Fibroblast of skin of left quadriceps (primary cell): ENCODE results near the gene JAK3.
"Not testable (repeated sequence)": the region's sequence is repeated elsewhere in the genome, so short reads cannot be mapped to it uniquely, and the experiment has no call there.

Experiments used
- DNase-seq, 2 experiments: peaks; one replicate each; pipeline ENCODE4 v3.0.0-alpha.2; 2013; ENCODE audit warnings: low read depth in 2 of 2

Gene JAK3

DNA sequence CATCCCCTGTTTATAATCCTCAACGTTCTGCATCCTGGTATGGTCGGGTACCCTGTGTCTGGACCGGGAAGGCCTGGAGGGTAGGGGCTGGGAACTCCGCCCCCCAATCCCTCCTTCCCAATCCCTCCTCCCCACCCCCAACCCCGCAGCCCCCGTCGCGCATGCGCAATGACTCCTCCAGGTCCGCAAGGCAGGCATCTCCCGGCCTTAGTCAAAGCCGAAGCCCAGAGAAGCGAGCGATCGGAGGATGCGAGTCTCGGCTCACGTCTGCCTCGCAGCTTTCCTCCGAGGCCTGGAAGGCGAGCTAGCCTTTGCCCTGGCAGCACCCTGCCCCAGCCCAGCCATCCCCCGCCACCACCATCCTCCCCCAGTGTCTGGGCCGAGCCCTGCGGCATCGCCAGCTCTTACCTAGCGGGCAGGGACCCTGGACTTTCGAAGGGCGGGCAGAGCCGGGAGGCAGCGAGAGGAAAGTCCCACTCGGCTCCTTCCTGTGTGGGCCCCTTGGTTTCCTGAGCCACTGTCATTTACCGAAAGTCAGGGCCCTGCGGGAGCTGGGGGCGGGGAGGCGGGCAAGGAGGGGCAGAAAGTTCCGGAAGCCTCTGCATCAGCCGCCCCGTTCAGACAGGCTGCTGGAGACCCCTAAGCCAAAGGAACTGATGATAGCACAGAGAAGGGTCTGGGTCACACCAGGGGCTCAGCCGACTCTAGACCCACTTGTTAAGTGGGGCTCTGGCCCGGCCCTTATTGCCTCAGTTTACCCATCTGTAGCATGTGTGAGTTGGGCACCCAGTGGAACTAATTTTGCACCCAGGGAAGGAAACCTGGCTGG is at the start of gene JAK3:
Gene JAK3 (minus strand): TSS at position 445 of the 829 bp plus-strand sequence. CDS start 3,565 bp downstream, outside the sequence.
- peak; percentile 64 to 67 for DNase-seq

DNA sequence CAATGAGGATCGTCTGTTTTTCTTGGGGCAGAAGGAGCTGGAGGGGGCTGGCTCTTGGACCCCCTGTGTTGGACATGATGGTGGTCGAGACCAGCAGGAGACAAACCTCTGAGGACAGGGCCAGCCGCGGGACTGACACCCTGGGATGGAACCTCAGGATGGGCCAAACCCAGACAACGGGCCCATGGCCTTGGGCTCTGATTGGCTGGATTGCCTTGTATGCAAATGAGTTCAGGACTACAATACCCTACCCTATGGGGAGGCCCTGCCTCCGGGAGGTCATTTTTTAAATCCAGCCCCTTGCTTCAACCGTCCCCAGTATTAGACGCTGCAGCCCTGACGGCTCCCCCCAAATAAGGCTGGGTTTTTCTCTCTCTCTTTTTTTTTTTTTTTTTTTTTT is 46.0 kb upstream of the JAK3 start:
- DNase-seq: no peak

DNA sequence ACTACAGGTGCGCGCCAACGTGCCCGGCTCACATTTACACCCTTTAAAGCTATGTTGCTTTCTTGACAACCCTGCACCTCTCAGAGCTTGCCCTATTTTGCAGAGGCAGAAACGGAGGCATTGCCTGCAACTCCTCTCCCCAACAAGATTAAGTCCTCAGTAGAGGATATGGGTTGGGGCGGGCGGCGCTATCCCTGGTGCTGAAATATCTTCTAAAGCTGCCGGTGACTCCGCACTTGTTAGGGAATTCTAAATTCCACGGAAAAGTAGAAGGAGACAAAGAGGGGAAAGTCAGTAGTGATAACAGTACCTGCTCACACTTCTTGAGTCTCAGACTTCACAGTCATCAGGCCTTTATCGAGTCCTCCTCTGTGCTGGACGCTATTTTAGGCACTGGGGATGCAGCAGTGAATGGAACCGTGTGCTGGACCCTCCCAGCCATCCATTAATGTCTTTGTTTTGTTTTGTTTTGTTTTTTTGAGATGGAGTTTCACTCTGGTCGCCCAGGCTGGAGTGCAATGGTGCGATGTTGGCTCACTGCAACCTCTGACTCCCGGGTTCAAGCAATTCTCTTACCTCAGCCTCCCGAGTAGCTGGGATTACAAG is 41.9 kb upstream of the JAK3 start:
- DNase-seq: peak in 1 of 2 experiments; percentile 11

DNA sequence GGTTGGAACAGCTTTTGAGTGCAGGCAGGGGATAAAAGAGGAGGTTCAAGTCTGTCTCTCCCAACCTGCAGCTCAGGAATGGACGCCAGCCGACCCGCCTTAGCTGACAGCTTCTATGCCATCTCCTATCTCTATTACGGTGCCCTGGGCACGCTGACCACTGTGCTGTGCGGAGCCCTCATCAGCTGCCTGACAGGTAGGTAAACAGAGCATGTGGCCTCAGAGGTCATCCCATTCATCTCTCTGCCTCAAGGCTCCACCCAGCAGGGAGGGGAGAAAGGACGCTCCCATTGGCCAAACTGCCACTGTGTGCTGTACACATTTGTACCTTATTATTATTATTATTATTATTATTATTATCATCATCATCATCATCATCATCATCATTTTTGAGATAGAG is 40.5 kb upstream of the JAK3 start:
- no peak for DNase-seq

DNA sequence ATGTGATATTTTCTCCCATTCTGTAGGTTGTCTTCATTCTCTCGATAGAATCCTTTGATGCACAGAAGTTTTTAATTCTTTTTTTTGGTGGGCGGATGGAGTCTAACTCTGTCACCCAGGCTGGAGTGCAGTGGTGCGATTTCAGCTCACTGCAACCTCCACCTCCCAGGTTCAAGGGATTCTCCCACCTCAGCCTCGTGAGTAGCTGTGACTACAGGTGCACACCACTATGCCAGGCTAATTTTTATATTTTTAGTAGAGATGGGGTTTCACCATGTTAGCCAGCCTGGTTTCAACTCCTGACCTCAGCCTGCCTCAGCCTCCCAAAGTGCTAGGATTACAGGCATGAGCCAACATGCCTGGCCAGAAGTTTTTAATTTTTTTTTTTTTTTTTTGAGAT is 39.4 kb upstream of the JAK3 start:
- DNase-seq: not testable (repeated sequence)

DNA sequence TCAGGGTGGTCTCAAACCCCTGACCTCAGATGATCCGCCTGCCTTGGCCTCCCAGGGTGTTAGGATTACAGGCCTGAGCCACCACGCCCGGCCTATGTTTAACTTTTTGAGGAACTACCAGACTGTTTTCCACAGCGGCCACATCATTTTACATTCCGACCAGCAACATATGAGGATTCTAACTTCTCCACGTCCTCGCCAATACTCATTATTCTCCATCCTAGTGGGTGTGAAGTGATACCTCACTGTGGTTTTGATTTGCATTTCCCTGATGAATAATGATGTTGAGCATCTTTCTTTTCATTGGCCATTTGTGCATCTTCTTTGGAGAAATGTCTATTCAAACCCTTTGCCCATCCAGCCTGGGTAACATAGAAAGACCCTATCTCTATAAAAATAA is 38.7 kb upstream of the JAK3 start:
- DNase-seq: no peak

DNA sequence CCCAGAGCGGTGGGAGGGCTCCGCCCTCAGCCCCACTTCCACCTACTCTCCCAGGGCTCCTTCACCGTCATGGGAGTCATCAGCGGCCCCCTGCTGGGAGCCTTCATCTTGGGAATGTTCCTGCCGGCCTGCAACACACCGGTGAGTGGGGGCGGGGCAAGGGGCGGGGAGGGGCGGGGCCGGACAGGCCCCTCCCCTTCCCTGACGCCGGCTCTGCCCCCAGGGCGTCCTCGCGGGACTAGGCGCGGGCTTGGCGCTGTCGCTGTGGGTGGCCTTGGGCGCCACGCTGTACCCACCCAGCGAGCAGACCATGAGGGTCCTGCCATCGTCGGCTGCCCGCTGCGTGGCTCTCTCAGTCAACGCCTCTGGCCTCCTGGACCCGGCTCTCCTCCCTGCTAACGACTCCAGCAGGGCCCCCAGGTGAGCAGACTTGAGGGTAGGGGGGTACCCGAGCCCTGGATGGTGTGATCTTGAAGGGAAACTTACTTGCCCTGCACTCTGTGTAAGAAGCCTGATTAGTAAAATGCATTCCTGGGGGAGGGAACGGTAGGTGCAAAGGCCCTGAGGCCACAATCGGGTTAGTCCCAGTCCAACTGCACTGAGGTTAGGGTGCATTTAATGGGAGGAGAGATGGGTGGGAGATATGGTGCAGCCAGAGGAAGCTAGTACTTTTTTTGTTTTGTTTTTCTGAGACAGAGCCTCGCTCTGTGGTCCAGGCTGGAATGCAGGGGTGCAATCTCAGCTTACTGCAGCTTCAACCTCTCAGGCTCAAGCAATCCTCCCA is 36.0 kb upstream of the JAK3 start:
- no peak for DNase-seq

DNA sequence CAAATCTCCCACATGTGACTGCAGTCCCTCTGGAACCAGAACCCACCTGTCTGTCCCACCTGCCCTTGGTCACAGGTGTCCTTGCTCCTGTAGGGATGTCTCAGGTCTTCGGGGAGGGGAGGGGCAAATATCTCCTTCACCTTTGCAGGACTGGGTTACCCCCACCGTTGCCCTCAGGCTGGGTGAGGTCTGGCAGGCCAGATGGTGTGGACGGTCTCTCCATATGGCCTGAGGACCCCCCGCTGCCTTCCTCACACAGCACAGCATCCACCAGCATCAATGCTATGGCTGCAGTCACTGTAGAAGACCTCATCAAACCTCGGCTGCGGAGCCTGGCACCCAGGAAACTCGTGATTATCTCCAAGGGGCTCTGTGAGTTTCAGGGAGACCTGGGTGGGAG is 33.9 kb upstream of the JAK3 start:
- no peak for DNase-seq

DNA sequence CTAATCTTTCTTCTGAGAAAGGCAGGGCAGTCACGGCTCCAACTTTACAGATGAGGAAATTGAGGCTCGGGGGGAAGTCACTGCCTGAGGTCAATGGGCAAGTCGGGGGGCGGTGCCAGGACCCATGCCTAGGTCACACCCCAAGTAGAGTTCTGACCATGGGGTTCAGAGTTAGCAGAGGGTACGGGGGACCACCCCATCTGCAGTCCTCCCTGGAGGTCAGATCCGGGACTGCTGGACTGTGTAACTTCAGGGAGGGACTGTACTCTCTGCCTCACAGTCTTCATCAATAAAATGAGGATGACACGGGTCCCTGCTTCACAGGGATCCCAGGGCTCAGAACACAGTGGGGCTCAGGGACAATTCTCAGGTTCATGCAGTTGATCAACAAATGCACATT is 31.7 kb upstream of the JAK3 start:
- no peak for DNase-seq

DNA sequence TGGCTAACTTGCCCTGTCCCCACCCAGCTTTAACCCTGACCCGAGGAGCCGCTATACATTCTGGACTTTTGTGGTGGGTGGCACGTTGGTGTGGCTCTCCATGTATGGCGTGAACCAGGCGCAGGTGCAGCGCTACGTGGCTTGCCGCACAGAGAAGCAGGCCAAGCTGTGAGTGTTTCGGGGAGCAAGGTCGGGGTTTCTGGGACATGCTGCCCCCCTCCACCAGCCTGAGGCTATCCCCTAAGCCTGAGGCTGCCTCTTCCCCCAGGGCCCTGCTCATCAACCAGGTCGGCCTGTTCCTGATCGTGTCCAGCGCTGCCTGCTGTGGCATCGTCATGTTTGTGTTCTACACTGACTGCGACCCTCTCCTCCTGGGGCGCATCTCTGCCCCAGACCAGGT is 29.9 kb upstream of the JAK3 start:
- DNase-seq: no peak

DNA sequence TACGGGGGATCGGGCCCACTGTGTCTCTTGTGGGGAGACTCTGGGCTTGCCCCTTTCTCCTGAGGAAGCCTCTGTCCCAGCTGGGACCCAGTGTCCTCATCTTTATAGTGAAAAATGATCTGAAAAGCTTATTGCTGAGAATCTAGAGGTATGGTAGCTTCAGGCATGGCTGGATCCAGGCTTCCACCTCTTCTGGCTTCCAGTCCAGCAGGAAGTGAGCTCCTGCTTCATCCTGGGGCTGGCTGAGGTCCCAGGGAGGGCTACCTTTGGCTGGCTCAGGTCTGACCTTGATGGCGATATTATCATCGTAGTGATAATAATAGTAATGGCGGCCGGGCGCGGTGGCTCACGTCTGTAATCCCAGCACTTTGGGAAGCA is 27.0 kb upstream of the JAK3 start:
- DNase-seq: no peak

DNA sequence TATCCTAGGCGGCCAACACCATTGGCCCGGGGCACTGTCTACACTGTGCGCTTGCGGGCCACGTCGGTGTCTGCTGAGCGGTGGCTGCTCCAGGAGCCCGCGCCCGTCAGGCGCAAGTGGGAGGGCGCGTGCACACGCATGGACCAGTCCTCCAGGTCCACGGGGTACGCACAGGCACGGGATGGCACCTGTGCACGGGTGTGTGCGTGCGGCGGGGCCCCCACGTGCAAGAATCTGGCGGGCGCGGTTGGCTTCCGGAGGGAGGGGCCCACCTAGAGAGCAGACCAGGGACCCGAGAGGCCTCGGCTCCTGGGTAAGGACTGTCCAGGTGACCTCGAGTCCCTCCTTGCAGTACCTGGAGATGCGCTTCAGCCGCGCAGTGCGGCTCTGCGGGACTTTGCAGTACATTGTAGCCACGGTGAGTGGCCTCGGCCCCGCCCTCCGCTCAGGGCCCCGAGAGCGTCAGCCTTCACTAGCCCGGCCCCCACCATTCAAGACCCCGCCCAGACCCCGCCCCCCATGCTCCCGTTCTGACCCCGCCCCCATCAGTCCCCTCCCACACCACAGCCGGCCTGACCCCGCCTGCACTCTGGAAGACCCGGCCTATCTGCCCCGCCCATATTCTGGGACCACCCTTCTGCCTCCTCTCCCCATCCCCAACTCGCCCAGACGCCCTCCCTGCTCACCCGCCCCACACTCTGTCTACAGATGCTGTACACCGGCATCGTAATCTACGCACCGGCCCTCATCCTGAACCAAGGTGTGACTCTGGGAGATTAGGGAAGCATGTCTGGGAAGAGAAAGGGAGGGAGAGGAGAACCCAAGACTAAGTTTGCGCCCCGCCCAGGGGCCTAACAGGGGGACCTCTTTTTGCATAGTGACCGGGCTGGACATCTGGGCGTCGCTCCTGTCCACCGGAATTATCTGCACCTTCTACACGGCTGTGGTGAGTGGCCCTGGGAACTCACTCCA is 26.3 kb upstream of the JAK3 start:
- DNase-seq: no peak

DNA sequence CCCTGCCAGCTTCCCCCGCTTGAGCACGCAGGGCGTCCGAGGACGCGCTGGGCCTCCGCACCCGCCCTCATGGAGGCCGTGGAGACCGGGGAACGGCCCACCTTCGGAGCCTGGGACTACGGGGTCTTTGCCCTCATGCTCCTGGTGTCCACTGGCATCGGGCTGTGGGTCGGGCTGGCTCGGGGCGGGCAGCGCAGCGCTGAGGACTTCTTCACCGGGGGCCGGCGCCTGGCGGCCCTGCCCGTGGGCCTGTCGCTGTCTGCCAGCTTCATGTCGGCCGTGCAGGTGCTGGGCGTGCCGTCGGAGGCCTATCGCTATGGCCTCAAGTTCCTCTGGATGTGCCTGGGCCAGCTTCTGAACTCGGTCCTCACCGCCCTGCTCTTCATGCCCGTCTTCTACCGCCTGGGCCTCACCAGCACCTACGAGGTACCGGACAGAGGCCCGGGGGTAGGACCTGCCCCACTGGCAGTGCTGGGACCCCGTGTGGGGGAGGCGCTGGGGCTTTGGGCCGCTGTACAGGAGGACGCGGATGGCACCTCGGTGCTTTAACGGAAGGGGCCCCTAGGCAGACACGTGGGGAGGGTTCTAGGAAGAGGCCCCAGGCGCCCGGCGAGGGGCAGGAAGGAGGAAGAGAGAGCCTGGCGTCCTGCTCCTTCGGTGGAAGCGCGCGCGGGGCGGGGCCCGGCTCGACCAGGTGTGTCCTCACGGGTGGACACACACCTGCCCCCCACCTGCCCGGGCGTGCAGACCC is 24.6 kb upstream of the JAK3 start:
- no peak for DNase-seq

DNA sequence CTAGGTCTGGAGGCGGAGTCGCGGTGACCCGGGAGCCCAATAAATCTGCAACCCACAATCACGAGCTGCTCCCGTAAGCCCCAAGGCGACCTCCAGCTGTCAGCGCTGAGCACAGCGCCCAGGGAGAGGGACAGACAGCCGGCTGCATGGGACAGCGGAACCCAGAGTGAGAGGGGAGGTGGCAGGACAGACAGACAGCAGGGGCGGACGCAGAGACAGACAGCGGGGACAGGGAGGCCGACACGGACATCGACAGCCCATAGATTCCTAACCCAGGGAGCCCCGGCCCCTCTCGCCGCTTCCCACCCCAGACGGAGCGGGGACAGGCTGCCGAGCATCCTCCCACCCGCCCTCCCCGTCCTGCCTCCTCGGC is 24.1 kb upstream of the JAK3 start, which contains the start of gene SLC5A5:
Gene SLC5A5 (plus strand): TSS at position 68 of the 373 bp plus-strand sequence. CDS start 375 bp downstream, outside the sequence.
- DNase-seq: no peak

DNA sequence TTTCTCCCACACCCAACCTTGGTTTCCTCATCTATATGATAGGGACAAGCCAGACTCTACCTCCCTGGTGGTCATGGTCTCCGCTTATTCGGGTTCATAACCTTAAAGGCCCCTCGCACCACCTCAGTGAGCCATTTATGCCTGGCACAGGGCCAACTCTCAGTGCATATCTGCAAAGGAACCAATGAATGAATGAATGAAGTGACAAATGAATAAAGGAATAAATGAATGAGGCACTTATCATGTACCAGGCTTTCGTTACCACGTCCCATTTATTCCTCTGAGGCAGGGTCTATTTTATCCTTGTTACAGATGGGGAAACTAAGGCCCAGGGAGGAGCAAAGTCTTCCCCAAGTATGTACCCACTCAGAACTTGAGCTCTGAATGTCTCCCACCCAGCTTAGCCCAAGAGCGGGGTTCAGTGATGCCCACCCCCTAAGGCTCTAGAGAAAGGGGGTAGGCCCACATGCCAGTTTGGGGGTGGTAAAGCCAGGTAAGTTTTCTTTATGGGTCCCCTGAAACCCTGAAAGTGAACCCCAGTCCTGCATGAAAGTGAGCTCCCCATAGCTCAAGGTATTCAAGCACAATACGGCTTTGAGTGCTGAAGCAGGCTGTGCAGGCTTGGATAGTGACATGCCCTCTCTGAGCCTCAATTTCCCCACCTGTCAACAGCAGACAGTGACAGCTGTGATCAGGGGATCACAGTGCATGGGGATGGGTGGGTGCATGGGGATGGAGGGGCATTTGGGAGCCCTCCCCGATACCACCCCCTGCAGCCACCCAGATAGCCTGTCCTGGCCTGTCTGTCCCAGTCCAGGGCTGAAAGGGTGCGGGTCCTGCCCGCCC is 23.5 kb upstream of the JAK3 start:
- DNase-seq: no peak

DNA sequence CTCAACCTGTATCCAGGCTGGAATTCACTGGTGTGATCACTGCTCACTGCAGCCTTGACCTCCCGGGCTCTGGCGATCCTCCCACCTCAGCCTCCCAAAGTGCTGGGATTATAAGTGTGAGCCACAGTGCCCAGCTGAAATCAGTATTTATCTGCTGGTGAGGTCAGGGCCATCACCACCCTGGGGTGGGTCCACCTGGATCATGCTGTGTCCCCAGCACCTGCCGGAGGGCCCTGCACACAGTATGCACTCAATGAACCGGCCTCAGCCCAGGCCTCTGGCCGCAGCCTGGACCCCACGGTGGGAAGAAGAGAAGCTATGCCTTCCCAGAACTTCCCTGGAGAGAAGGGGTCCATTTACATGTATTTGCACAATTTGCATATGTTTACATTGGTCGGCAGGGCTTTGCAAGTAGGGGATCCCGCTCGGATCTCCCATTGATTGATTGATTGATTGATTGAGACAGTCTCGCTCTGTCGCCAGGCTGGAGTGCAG is 21.4 kb upstream of the JAK3 start:
- DNase-seq: no peak

DNA sequence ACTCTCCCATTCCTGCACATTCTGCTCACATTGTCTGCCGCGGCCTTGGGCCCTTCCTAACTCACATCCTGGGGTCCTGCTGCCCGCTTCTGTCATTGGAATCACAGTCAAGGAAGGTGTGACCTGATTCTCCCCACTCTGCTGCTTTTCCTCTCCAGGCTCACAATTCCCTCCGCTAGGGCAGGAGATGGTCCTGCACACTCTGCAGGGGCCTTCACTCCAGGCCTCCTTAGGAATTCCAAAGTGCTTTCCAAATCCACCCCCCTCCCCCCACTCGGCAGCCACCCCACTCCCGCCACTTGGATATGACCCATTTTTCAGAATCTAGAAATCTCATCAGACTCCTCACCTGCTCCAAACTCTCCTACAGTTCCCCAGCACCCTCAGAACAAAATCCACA is 20.9 kb upstream of the JAK3 start:
- no peak for DNase-seq

DNA sequence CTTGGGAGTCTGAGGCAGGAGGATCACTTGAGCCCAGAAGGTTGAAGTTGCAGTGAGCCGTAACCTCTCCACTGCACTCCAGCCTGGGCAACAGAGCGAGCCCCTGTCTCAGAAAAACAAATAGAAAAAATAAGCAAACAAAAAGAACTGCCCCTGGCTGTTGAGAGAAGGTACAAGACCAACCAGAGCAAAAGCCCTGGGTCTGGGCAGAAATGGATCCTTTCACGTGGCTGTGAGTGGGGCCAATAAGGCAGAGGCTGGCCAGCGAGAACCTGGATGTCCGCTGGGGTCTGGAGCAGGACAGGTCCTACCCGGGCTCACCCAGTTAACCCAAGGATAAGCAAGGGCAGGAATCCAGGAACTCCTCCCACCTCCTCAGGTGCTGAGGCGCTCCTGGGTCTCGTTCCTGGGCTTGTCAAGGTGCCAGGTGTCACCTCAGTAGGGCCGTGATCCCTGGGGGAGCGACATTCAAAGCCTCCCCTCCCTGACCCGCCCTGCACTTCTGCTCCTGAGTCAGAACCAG is 19.2 kb upstream of the JAK3 start:
- no peak for DNase-seq

DNA sequence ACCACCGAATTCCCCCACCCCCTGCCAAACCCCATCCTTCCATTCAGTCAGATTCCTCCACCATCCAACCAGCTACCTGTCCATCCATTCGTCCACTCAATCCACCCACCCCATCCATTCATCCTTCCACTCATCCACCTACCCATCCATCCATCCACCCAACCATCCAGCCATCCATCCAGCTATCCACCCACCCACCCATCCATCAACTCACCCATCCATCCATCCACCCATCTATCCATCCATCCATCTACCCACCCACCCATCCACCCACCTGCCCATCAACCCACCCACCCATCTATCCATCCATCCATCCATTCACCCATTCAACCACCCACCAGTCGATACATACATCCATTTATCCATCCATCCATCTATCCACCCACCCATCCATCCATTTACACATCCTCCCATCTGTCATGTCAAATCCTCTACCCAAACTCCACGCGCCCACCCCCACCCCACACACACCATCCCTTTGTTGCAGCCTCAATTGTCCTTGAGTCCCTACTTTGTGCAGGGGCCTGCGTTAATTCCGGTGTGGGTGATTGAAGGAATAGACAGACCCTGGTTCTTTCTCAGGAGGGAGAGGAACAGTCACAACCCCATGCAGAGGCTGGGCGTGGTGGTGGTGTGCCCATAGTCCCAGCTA is 18.7 kb upstream of the JAK3 start:
- DNase-seq: no peak
